Endothelial cell of umbilical vein (primary cell): ENCODE measurements around the gene NF2.

Experiments
- CTCF ChIP-seq, 2 donors: IDR thresholded peaks; 1 replicate in 1 of 2; 2 replicates in 1 of 2; pipeline ENCODE4 v1.5.1; 2011; ENCODE audit warnings: low read length in 2 of 2, mild to moderate bottlenecking in 2 of 2, moderate library complexity in 2 of 2, control low read depth in 1 of 2, inconsistent platforms in 1 of 2, low read depth in 1 of 2; ENCODE audit not compliant: insufficient read depth in 1 of 2; ENCODE audit errors: extremely low read depth in 1 of 2
- POLR2A ChIP-seq: IDR thresholded peaks from 2 replicates; pipeline ENCODE4 v1.6.1; 2012; ENCODE audit warnings: low read depth, mild to moderate bottlenecking, control low read depth, low read length

- TF ChIP-seq POLR2A (no peak), CTCF (IDR thresholded peaks at IDR 0.05; ENCODE audit: extremely low read depth in 1 of 2, insufficient read depth in 1 of 2, low read depth in 1 of 2, low read length in 2 of 2) (no peak)
Observed at GRCh38 chr22:29712119-29712518, 108.7 kb downstream of the NF2 start.
